ENCODE data around the gene CD36.

DNA sequence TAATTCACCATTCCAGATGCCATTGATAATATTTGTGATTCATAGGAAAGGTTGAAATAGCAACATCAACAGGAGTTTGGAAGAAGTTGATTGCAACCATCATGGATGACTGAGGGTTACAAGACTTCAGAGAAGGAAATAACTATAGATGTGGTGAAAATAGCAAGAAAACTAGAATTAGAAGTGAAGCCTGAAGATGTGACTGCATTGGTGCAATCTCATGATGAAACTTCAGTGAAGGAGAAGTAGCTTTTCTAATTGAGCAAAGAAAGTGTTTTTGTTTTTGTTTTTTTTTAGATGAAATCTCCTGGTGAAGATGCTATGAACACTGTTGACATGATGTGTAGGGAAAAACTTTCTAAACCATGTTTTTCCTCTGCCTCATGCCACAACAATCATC is 18.7 kb upstream of the CD36 start:
- TF ChIP-seq CTCF (IDR thresholded peaks at IDR 0.05) = no peak
- TF ChIP-seq POLR2AphosphoS5 (IDR thresholded peaks at IDR 0.05) = no peak
- no peak for TF ChIP-seq EP300 (IDR thresholded peaks at IDR 0.05)

Measured in upper lobe of left lung (tissue), 4 donors.